GM18498 (cell line): ENCODE measurements around the gene NSUN2.
"Not testable (repeated sequence)": the region's sequence is repeated elsewhere in the genome, so short reads cannot be mapped to it uniquely, and the experiment has no call there.

ENCODE experiments used
- ATAC-seq: cut with Tn5 transposase; IDR thresholded peaks from one replicate; pipeline ENCODE4 v1.9.1; 2021; ENCODE audit warnings: mild to moderate bottlenecking, moderate library complexity; ENCODE audit not compliant: unreplicated experiment

NSUN2 gene

GRCh38 chr5:6645571-6646362 lies 12.9 kb upstream of the NSUN2 start:
- not testable (repeated sequence) for ATAC-seq

GRCh38 chr5:6644794-6645241 lies 12.0 kb upstream of the NSUN2 start:
- ATAC-seq: no peak

GRCh38 chr5:6642655-6643054 lies 9.8 kb upstream of the NSUN2 start:
- no peak for ATAC-seq

- ATAC-seq: no peak
Observed at GRCh38 chr5:6638236-6638635, 5.4 kb upstream of the NSUN2 start.

- ATAC-seq: no peak
Observed at GRCh38 chr5:6637590-6637989, 4.7 kb upstream of the NSUN2 start.

- no peak for ATAC-seq
Observed at GRCh38 chr5:6637022-6637421, 4.2 kb upstream of the NSUN2 start.

- no peak for ATAC-seq
Observed at GRCh38 chr5:6636293-6636692, 3.4 kb upstream of the NSUN2 start.

- ATAC-seq: no peak
Observed at GRCh38 chr5:6634788-6635430, 2.1 kb upstream of the NSUN2 start.

GRCh38 chr5:6634306-6634705 lies 1.5 kb upstream of the NSUN2 start:
- ATAC-seq: no peak

- peak; percentile 59 for ATAC-seq
Observed at GRCh38 chr5:6633469-6634245, 813 bp upstream of the NSUN2 start.

- ATAC-seq: peak; percentile 25
Observed at GRCh38 chr5:6632324-6632887, 438 bp downstream of the NSUN2 start.

GRCh38 chr5:6631441-6631840 lies 1.4 kb downstream of the NSUN2 start:
- ATAC-seq: no peak

GRCh38 chr5:6626508-6626907 lies 6.3 kb downstream of the NSUN2 start:
- ATAC-seq: no peak

GRCh38 chr5:6623941-6624340 lies 8.9 kb downstream of the NSUN2 start:
- ATAC-seq: no peak

- no peak for ATAC-seq
Observed at GRCh38 chr5:6623228-6623627, 9.6 kb downstream of the NSUN2 start.

- no peak for ATAC-seq
Observed at GRCh38 chr5:6616632-6617031, 16.2 kb downstream of the NSUN2 start.

- ATAC-seq: no peak
Observed at GRCh38 chr5:6615034-6615815, 17.6 kb downstream of the NSUN2 start.

- no peak for ATAC-seq
Observed at GRCh38 chr5:6611334-6612256, 21.2 kb downstream of the NSUN2 start.

- no peak for ATAC-seq
Observed at GRCh38 chr5:6608016-6608415, 24.8 kb downstream of the NSUN2 start.

- ATAC-seq: no peak
Observed at GRCh38 chr5:6607559-6607936, 25.3 kb downstream of the NSUN2 start.
